WERI-Rb-1 (cell line): Measurements from ENCODE around the gene GET4.

ENCODE experiments used
- DNase-seq: peaks from one replicate; pipeline ENCODE4 v3.0.0-alpha.2; 2020
- H3K27ac ChIP-seq: fragments of 250-450 bp; sonication (Bioruptor Pico); 2 replicates; pipeline ENCODE4 v1.5.1; 2020; ENCODE audit warnings: mild to moderate bottlenecking, moderate library complexity
- H3K27me3 ChIP-seq: fragments of 250-450 bp; sonication (Bioruptor Pico); 2 replicates; pipeline ENCODE4 v1.5.1; 2021; ENCODE audit warnings: mild to moderate bottlenecking, low read depth, moderate library complexity; ENCODE audit not compliant: insufficient read depth, severe bottlenecking
- H3K36me3 ChIP-seq: fragments of 250-450 bp; sonication (Bioruptor Pico); 2 replicates; pipeline ENCODE4 v1.5.1; 2020; ENCODE audit warnings: mild to moderate bottlenecking, moderate library complexity
- H3K4me3 ChIP-seq: 2 replicates; pipeline ENCODE4 v1.5.1; 2011; ENCODE audit warnings: low read depth, mild to moderate bottlenecking, control low read depth, low read length
- H3K9me3 ChIP-seq: fragments of 250-450 bp; sonication (Bioruptor Pico); 2 replicates; pipeline ENCODE4 v1.5.1; 2021; ENCODE audit warnings: mild to moderate bottlenecking, moderate library complexity; ENCODE audit not compliant: severe bottlenecking
- TF ChIP-seq, protein P1 (sequence below): IDR thresholded peaks from 2 replicates; pipeline ENCODE4 v1.5.1; 2011; ENCODE audit warnings: low read depth, mild to moderate bottlenecking, control low read depth, inconsistent platforms, low read length

The GET4 gene

DNA sequence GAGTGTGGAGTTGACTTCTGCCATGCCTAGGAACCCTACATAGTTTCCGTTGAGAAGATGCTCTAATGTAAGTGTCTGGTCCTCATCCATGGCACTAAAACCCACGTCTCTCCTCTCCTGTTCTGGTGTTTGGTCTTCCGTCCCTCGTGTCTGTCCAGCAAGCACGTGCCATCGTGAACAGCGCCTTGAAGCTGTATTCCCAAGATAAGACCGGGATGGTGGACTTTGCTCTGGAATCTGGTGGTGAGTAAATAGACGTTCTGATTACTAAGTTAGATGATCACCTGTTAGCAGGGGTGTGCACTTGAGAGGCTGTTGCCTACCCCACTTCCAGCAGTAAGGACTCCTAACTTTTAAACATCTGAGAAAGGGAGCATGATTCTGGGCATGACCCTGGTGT is 15.1 kb upstream of the GET4 start:
- H3K27ac ChIP-seq: no peak overlapping the region
- H3K36me3 ChIP-seq: peaks cover 89% of the 10 kb centered on the region
- TF ChIP-seq, protein P1, sequence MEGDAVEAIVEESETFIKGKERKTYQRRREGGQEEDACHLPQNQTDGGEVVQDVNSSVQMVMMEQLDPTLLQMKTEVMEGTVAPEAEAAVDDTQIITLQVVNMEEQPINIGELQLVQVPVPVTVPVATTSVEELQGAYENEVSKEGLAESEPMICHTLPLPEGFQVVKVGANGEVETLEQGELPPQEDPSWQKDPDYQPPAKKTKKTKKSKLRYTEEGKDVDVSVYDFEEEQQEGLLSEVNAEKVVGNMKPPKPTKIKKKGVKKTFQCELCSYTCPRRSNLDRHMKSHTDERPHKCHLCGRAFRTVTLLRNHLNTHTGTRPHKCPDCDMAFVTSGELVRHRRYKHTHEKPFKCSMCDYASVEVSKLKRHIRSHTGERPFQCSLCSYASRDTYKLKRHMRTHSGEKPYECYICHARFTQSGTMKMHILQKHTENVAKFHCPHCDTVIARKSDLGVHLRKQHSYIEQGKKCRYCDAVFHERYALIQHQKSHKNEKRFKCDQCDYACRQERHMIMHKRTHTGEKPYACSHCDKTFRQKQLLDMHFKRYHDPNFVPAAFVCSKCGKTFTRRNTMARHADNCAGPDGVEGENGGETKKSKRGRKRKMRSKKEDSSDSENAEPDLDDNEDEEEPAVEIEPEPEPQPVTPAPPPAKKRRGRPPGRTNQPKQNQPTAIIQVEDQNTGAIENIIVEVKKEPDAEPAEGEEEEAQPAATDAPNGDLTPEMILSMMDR: no peak

DNA sequence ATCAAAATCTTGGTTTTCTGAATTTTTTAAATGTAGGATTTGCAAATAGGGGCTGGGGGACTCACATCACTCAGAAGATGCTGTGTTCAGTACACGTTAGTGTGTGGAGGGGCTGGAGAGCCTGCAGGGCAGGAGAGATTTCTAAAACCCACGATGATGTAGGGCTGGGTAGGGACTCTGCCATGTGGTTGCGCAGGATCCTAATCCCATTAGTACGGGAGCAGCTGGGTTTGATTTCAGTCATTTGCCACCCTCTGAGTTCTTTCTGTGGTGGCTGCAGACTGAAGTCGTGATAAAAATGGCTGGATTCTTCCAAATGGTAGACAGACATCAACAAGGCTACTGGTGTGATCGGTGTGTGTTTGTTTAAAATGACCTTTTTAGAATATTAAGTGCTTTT is 14.2 kb upstream of the GET4 start:
- TF ChIP-seq, protein P1: no peak
- Histone ChIP-seq H3K27ac (no peak overlapping the region), H3K9me3 (no peaks in the 10 kb centered on the region), H3K4me3 (no peak overlapping the region), H3K36me3 (peaks cover 84% of the 10 kb centered on the region), H3K27me3 (no peaks in the 10 kb centered on the region)
- DNase-seq: no peak

More for the DNA sequence above, 15.1 kb upstream of the GET4 start:
- no peak for DNase-seq
- Histone ChIP-seq H3K9me3 (no peaks in the 10 kb centered on the region), H3K4me3 (no peak overlapping the region), H3K27me3 (no peaks in the 10 kb centered on the region)

GRCh38 chr7:863106-863505 is 13.2 kb upstream of the GET4 start:
- Histone ChIP-seq H3K4me3 (no peak overlapping the region), H3K27ac (no peak overlapping the region), H3K36me3 (peaks cover 85% of the 10 kb centered on the region), H3K9me3 (no peaks in the 10 kb centered on the region), H3K27me3 (no peaks in the 10 kb centered on the region)
- TF ChIP-seq, protein P1: no peak
- DNase-seq: no peak

DNA sequence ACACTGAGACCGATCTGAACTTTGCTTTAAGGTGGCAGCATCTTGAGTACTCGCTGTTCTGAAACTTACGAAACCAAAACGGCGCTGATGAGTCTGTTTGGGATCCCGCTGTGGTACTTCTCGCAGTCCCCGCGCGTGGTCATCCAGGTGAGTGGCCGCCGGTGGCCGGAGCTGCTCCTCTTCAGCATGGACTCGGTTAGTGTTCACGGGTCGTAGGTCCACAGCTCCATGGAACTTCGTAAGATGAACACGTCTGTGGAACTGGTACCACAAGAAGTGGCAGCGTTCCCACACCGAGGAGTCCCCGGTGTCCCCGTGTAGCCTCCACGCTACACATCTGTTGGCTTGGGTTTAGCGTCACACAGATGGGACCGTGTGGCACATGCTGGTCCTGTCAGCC is 10.4 kb upstream of the GET4 start:
- H3K27me3 ChIP-seq: no peaks in the 10 kb centered on the region
- H3K9me3 ChIP-seq: no peaks in the 10 kb centered on the region
- peaks cover 76% of the 10 kb centered on the region for H3K36me3 ChIP-seq
- TF ChIP-seq, protein P1: no peak
- no peak overlapping the region for H3K4me3 ChIP-seq
- H3K27ac ChIP-seq: no peak overlapping the region
- no peak for DNase-seq

DNA sequence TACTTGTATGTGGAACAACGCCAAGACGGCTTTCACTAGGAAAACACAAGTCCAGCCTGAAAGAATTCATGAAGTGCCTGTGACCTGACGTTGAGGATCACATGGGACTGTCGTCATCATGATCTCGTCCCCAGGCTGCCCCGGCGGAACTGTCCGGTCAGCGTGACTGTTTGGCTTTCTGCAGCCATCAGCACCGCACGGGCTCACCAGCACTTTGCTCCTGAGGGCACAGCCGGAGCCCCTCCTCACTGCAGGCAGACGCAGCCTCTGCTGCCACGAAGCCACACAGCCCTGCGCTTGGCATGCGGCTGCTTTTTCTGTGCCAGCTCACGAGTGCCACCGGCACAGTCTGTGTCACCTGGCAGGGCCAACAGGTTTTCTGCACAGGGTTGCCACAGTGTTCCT is 9.4 kb upstream of the GET4 start:
- Histone ChIP-seq H3K9me3 (no peaks in the 10 kb centered on the region), H3K27ac (no peak overlapping the region), H3K27me3 (no peaks in the 10 kb centered on the region), H3K4me3 (no peak overlapping the region), H3K36me3 (peaks cover 65% of the 10 kb centered on the region)
- DNase-seq: no peak
- TF ChIP-seq, protein P1: no peak

- peaks cover 63% of the 10 kb centered on the region for H3K36me3 ChIP-seq
These were observed 8.8 kb upstream of the GET4 start for GRCh38 chr7:867406-868188.

More at GRCh38 chr7:867406-868188, 8.8 kb upstream of the GET4 start:
- TF ChIP-seq, protein P1: no peak
- H3K9me3 ChIP-seq: no peaks in the 10 kb centered on the region
- DNase-seq: no peak
- no peak overlapping the region for H3K27ac ChIP-seq
- no peak overlapping the region for H3K4me3 ChIP-seq
- no peaks in the 10 kb centered on the region for H3K27me3 ChIP-seq
